Myocyte (in vitro differentiated cells): ENCODE data around the gene SLC25A13. TPM values are rescaled to one million over a fixed set of nuclear protein-coding genes. Genes with fewer than 3 reads are reported as not detected.
"Not testable (repeated sequence)": the region's sequence is repeated elsewhere in the genome, so short reads cannot be mapped to it uniquely, and the experiment has no call there.

Experiments used
- DNase-seq: peaks from one replicate; pipeline ENCODE4 v3.0.0-alpha.2; 2012; ENCODE audit warnings: low read depth
- total RNA-seq: library from RNA; depleted of rRNA; stranded (reverse); fragments of >200 nt; gene quantifications from 2 replicates; pipeline ENCODE4 v1.2.3, GENCODE V29; 2014

The SLC25A13 gene
- total RNA-seq, 1 donor from 2014 or later: 25.5 TPM

DNA sequence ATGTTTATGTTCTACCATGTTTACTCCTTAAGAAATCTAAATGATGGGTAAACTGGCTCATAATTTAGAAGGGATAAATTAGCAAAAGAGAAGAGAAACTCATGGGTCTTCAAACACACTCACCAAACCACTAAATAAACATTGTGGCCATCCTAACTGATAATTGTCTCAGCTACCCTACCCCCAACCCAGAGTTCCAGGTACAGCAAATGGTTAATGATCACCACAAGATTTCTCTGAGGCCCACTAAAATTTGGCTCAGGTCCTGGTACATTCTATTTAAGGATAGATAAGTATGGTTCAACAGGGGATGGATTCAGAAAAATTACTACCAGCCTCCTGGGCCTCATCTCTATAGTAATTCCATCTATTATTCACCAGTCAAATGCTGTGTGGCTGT, 21.4 kb downstream of the SLC25A13 start:
- peak; percentile 47 for DNase-seq

DNA sequence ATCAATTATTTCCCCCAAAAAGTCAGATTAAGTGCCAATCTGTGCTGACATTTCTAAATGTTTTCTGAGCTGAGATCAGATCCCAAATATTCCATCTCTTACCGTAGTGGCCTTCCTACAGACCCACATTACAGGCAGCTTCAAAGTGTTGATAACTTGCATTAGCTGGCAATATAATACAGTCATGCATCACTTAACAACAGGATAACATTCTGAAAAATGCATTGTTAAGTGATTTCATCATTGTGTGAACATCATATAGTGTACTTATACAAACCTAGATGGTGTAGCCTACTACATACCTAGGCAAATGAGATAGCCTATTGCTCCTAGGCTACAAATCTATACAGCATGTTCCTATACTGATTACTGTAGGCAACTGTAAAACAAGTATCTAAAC, 22.4 kb downstream of the SLC25A13 start:
- DNase-seq: no peak

- DNase-seq: no peak
Measured at GRCh38 chr7:96297876-96298275, 24.0 kb downstream of the SLC25A13 start.

DNA sequence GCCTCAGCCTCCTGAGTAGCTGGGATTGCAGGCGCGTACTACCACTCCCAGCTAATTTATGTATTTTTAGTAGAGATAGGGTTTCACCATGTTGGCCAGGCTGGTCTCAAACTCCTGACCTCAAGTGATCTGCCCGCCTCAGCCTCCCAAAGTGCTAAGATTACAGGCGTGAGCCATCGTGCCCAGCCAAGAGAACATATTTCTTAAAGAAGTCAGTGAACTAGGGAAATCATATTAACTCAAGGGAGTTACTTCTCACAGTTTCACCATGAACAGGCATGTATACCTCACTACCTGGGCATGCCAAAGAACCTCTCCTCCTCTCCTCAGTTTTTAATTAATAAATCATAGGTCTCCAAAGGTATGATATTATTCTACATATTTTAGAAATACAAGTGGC, 24.5 kb downstream of the SLC25A13 start:
- DNase-seq: not testable (repeated sequence)

DNA sequence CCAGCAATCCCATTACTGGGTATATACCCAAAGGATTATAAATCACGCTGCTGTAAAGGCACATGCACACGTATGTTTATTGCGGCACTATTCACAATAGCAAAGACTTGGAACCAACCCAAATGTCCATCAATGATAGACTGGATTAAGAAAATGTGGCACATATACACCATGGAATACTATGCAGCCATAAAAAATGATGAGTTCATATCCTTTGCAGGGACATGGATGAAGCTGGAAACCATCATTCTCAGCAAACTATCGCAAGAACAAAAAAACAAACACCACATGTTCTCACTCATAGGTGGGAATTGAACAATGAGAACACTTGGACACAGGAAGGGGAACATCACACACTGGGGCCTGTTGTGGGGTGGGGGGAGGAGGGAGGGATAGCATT, 28.0 kb downstream of the SLC25A13 start:
- DNase-seq: not testable (repeated sequence)

GRCh38 chr7:96287559-96287958, 34.3 kb downstream of the SLC25A13 start:
- DNase-seq: no peak

DNA sequence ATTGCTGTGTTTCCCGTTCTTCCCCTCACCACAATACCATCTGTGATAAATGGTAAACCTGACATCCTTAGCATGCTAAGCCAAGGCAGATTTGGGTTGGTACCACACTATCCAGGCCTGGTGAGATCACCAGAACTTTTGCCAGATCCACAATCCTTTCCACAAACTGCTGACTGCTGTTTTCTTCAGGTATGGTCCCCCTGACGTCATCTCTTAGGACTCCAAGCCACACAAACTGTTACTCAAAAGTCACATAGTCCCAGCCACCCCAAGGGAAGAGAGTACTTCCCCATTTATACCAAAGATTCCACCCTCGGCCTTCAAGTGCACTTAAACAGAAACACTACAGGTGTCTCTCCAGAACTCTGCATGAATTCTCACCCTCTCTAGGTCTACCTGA, 34.8 kb downstream of the SLC25A13 start:
- peak; percentile 16 for DNase-seq

DNA sequence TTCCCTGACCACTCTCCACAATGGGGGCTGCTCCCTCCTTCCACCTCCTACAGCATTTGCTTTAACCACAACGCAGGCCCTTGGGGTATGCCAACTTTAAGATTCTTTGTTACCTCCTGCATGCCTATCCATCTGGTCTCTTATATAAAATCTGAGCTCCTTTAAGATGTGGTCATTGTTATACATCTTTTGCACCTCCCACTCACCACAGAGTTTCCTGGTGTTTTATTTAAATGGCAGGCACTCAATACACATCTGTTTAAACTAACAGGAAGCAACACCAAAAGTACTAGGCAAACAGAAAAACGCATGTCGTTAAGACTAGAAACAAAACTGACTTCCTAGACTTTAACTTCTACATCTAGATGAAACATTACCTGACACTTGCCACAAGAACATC, 36.3 kb downstream of the SLC25A13 start:
- DNase-seq: no peak

DNA sequence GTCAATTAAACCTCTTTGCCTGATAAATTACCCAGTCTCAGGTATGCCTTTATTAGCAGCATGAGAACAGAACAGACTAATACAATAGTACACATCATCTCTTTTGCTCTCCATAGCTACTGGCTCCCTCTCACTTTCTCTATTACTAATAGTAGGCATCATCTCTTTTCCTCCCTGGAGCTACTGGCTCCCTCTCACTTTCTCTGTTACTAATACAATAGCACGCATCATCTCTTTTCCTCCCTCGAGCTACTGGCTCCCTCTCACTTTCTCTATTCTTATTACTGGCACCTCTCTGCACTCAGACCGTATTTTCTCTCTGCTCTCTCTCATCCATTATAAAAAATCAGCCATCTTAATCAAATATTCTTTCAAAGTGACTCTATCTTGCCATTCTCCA, 37.1 kb downstream of the SLC25A13 start:
- DNase-seq: no peak

GRCh38 chr7:96284240-96284639, 37.7 kb downstream of the SLC25A13 start:
- DNase-seq: no peak

- no peak for DNase-seq
Measured at GRCh38 chr7:96282835-96283234, 39.1 kb downstream of the SLC25A13 start.

- no peak for DNase-seq
Measured at GRCh38 chr7:96277921-96278320, 44.0 kb downstream of the SLC25A13 start.

DNA sequence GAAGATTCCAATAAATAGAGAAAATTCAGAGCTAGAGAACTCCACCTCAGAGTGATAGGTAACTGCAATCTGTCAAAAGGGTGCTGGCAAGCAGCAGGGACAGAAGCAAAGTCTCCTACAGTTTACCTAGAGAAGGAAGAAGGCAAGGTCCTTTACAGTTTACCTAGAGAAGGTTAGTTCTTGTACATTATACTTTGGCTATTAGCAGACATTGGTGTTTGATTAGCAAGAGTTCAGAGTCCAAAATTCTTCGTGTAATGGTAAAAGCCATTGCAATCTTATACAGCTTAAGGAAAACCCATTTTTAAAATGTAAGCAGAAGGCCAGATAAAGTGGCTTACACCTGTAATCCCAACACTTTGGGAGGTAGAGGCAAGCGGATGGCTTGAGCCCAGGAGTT, 45.9 kb downstream of the SLC25A13 start:
- DNase-seq: no peak

GRCh38 chr7:96273716-96274115, 48.2 kb downstream of the SLC25A13 start:
- DNase-seq: peak; percentile 32

DNA sequence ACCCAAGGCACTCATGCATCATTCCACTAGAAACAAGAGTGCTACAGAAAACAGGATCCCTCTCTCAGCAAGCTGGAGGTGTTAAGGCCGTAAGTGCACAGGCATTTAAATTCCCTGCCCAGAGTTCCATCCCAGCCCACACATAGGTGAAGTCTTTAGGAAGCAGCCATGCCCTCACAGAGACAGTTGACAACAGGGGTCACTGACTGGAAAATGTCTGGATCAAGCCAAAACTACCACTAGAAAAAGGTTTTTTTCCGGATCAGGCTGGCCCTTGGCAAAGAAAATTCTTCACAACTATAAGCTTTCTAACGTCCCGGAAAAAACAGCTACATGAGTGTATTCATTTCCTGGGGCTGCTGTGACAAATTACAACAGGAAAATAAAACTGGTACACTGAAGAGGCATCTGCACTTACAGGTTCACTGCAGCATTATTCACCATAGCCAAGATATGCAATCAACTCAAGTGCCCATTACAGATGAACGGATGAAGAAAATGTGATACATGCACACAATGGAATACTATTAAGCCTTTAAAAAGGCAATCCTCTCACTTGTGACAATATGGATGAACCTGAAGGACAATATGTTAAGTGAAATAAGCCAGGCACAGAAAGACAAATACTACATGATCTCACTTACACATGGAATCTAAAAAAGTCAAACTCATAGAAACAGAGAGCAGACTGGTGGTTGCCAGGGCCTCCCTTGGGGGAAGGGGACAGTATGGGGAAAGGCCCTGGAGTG, 52.5 kb downstream of the SLC25A13 start:
- no peak for DNase-seq

DNA sequence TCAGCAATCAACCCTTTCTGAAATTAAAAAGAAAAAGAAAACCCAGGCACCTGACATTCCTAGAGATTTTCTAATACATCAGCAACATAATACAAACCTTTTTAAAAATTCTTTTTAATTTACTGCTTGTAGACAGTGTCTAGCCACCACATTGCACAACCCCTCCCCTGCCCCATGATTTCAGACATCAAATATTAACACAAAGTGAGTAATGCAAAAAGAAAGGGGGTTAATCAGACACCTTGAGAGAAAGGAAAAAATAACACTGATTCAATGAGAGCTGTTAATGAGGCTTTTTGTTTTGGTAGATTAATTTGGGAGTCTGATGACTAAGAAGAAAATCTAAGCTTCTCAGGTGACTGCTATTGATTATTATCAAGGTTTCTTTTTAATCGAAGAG, 55.3 kb downstream of the SLC25A13 start:
- no peak for DNase-seq

DNA sequence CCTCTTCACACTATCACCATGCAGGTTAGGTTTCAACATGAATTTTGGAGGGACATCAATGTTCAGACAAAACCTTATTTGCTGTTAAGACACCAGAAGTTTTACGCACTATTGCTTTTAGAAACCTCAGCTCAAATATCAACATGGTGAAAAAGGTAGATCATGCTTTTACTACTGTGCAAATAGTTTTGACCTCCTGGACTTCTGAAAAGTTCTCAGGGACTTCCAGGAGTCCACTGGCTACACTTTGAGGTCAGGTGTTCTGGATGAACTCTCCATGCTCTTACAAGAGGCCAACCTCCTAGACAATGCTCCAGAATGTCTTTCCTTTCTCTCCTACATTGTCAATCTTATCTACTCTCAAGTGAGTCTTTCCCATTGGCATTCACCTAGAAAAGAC, 55.9 kb downstream of the SLC25A13 start:
- DNase-seq: no peak

DNA sequence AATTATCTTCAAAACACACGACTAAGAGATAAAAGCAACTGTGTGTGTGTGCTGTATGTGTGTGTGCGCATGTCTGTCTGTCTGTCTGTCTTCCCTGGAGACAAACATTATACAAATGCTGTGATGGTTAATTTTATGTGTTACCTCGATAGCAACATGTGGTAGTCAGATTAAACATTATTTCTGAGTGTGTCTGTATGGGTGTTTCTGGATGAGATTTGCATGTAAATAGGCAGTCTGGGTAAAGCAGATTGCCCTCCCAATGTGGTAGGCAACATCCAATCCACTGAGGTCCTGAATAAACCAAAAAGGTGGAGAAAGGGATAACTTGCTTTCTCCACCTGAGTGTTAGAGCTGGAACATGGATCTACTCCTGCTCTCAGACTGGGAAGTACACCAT, 67.9 kb downstream of the SLC25A13 start:
- no peak for DNase-seq

- DNase-seq: no peak
Measured at GRCh38 chr7:96253441-96253840, 68.5 kb downstream of the SLC25A13 start.

DNA sequence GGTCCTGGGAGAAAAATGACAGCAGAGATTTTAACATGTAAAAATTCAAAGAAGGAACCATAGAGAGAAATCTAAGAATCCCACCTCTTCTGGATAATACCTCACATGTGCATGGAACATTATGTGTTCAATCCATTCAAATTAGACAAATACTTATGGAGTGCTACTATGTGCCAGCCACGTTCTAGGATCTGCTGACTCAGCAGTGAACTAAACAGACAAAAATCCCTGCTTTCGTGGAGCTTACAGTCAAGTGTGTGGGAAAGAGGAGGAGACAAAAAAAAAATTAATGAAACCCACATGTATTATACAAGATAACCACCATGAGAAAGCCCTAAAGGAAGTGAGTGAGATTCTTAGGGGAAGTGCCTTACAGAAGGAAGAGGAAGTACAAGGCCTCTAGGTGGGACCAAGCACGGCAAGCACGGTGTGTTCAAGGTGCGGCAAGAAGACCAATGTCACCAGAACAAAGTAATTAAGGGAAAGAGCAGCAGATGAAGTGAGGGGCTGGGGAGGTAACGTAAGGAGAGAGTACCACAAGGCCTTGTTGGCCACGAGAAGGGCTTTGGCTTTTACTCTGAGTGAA, 71.0 kb downstream of the SLC25A13 start:
- no peak for DNase-seq

- DNase-seq: no peak
Measured at GRCh38 chr7:96248405-96248804, 73.5 kb downstream of the SLC25A13 start.

GRCh38 chr7:96246919-96247318, 75.0 kb downstream of the SLC25A13 start:
- DNase-seq: no peak

DNA sequence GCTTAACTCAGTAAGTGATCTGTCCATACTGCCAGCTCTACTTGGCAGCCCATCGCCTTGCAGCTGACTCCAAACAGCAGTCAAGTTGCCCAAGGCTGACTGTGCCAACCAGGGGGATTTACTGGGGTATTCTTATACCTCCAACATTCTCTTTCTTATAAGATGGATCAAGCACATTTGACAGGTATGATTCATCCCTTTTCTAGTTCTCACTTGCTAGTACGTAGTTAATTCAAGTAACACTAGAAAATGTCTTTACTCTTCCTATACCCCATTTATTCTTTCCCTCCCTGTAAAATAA, 77.0 kb downstream of the SLC25A13 start:
- DNase-seq: no peak
